ENCODE results near the gene CYSRT1. TPM values are rescaled to one million over a fixed set of nuclear protein-coding genes. Genes with fewer than 3 reads are reported as not detected.

Gene CYSRT1
- total and polyA plus RNA-seq, 2 donors (not counting 1 experiment from before 2014, with no cell fraction given), result 0.19 to 0.66 TPM

GRCh38 chr9:137255448-137256114, 30.6 kb downstream of the CYSRT1 start:
- H3K36me3 ChIP-seq (ENCODE audit: control insufficient read depth, insufficient read depth, low read length), result peaks cover 10% of the 10 kb centered on the region

GRCh38 chr9:137256362-137256761, 31.4 kb downstream of the CYSRT1 start:
- peaks cover 10% of the 10 kb centered on the region for H3K4me1 ChIP-seq (ENCODE audit: control insufficient read depth, extremely low read depth, insufficient read depth, low read length)
- no peak overlapping the region for H2AFZ ChIP-seq (ENCODE audit: low read length)
- peak overlapping the region; percentile 97 for H3K4me2 ChIP-seq (ENCODE audit: extremely low read depth, insufficient read depth, low read length)
- H4K20me1 ChIP-seq (ENCODE audit: control insufficient read depth, extremely low read depth, insufficient read depth, low read length), result no peaks in the 10 kb centered on the region
- TF ChIP-seq CTCF (conservative IDR thresholded peaks at IDR 0.05 in 1 of 2, IDR thresholded peaks at IDR 0.05 in 1 of 2; ENCODE audit: low read depth in 1 of 2, low read length in 2 of 2) (no peak), EZH2 (IDR thresholded peaks at IDR 0.05; ENCODE audit: low read length, missing control alignments) (no peak)
- H3K9me3 ChIP-seq (ENCODE audit: control insufficient read depth, insufficient read depth, low read depth, low read length), result no peaks in the 10 kb centered on the region
- H3K36me3 ChIP-seq (ENCODE audit: control insufficient read depth, insufficient read depth, low read length), result peaks cover 10% of the 10 kb centered on the region
- H3K27ac ChIP-seq (ENCODE audit: insufficient read depth, low read length), result peak overlapping the region; percentile 5
- peaks cover 21% of the 10 kb centered on the region for H3K79me2 ChIP-seq (ENCODE audit: control insufficient read depth, insufficient read depth, low read length)
- H3K9ac ChIP-seq (ENCODE audit: insufficient read depth, low read length), result peak overlapping the region; percentile 48
- H3K27me3 ChIP-seq (ENCODE audit: control insufficient read depth, insufficient read depth, low read length), result no peaks in the 10 kb centered on the region
- peak overlapping the region; percentile 68 to 96 (median 82) for H3K4me3 ChIP-seq (replicated peaks in 1 of 4; ENCODE audit: control extremely low read depth in 1 of 4, insufficient read depth in 1 of 4, low read depth in 3 of 4, low read length in 4 of 4)
- DNase-seq (ENCODE audit: low read depth in 2 of 2), result no peak

More at GRCh38 chr9:137255448-137256114, 30.6 kb downstream of the CYSRT1 start:
- Histone ChIP-seq H3K9me3 (ENCODE audit: control insufficient read depth, insufficient read depth, low read depth, low read length) (no peaks in the 10 kb centered on the region), H3K9ac (ENCODE audit: insufficient read depth, low read length) (peak overlapping the region; percentile 48), H3K27me3 (ENCODE audit: control insufficient read depth, insufficient read depth, low read length) (no peaks in the 10 kb centered on the region), H3K4me3 (replicated peaks in 1 of 4; ENCODE audit: control extremely low read depth in 1 of 4, insufficient read depth in 1 of 4, low read depth in 3 of 4, low read length in 4 of 4) (peak overlapping the region; percentile 68 to 96 (median 82)), H2AFZ (ENCODE audit: low read length) (peak overlapping the region; percentile 62), H3K4me2 (ENCODE audit: extremely low read depth, insufficient read depth, low read length) (peak overlapping the region; percentile 97), H3K4me1 (ENCODE audit: control insufficient read depth, extremely low read depth, insufficient read depth, low read length) (peaks cover 10% of the 10 kb centered on the region), H3K27ac (ENCODE audit: insufficient read depth, low read length) (peak overlapping the region; percentile 13), H3K79me2 (ENCODE audit: control insufficient read depth, insufficient read depth, low read length) (peaks cover 21% of the 10 kb centered on the region), H4K20me1 (ENCODE audit: control insufficient read depth, extremely low read depth, insufficient read depth, low read length) (no peaks in the 10 kb centered on the region)
- peak; percentile 28 to 33 for DNase-seq (ENCODE audit: low read depth in 2 of 2)
- TF ChIP-seq CTCF (conservative IDR thresholded peaks at IDR 0.05 in 1 of 2, IDR thresholded peaks at IDR 0.05 in 1 of 2; ENCODE audit: low read depth in 1 of 2, low read length in 2 of 2) (no peak), EZH2 (IDR thresholded peaks at IDR 0.05; ENCODE audit: low read length, missing control alignments) (no peak)

GRCh38 chr9:137256856-137257255, 31.9 kb downstream of the CYSRT1 start:
- peaks cover 10% of the 10 kb centered on the region for H3K36me3 ChIP-seq (ENCODE audit: control insufficient read depth, insufficient read depth, low read length)
- TF ChIP-seq CTCF (conservative IDR thresholded peaks at IDR 0.05 in 1 of 2, IDR thresholded peaks at IDR 0.05 in 1 of 2; ENCODE audit: low read depth in 1 of 2, low read length in 2 of 2), result no peak
- TF ChIP-seq EZH2 (IDR thresholded peaks at IDR 0.05; ENCODE audit: low read length, missing control alignments), result no peak
- DNase-seq (ENCODE audit: low read depth in 2 of 2), result no peak
- no peak overlapping the region for H2AFZ ChIP-seq (ENCODE audit: low read length)
- no peaks in the 10 kb centered on the region for H3K27me3 ChIP-seq (ENCODE audit: control insufficient read depth, insufficient read depth, low read length)
- no peak overlapping the region for H3K9ac ChIP-seq (ENCODE audit: insufficient read depth, low read length)
- peaks cover 21% of the 10 kb centered on the region for H3K79me2 ChIP-seq (ENCODE audit: control insufficient read depth, insufficient read depth, low read length)
- H3K9me3 ChIP-seq (ENCODE audit: control insufficient read depth, insufficient read depth, low read depth, low read length), result no peaks in the 10 kb centered on the region
- peaks cover 10% of the 10 kb centered on the region for H3K4me1 ChIP-seq (ENCODE audit: control insufficient read depth, extremely low read depth, insufficient read depth, low read length)
- peak overlapping the region in 2 of 4 experiments; percentile 93 to 96 for H3K4me3 ChIP-seq (replicated peaks in 1 of 4; ENCODE audit: control extremely low read depth in 1 of 4, insufficient read depth in 1 of 4, low read depth in 3 of 4, low read length in 4 of 4)
- no peaks in the 10 kb centered on the region for H4K20me1 ChIP-seq (ENCODE audit: control insufficient read depth, extremely low read depth, insufficient read depth, low read length)
- H3K4me2 ChIP-seq (ENCODE audit: extremely low read depth, insufficient read depth, low read length), result peak overlapping the region; percentile 97
- no peak overlapping the region for H3K27ac ChIP-seq (ENCODE audit: insufficient read depth, low read length)

Measured in fibroblast of lung (primary cell).